HepG2 (cell line): ENCODE results near the gene PPP1R13B. TPM values are rescaled to one million over a fixed set of nuclear protein-coding genes. Genes with fewer than 3 reads are reported as not detected.

Experiments
- BRCA1 ChIP-seq: sonication (generic); formaldehyde crosslinking; IDR thresholded peaks from 2 replicates; pipeline ENCODE4 v1.4.0; 2020; ENCODE audit warnings: missing genetic modification reagents
- CHCHD3 ChIP-seq: sonication (generic); formaldehyde crosslinking; IDR thresholded peaks from 2 replicates; pipeline ENCODE4 v1.8.0; 2022; ENCODE audit warnings: mild to moderate bottlenecking, missing genetic modification reagents, moderate library complexity
- ERF ChIP-seq: IDR thresholded peaks from 2 replicates; pipeline ENCODE4 v1.6.1; 2018; ENCODE audit warnings: missing biosample characterization, missing genetic modification reagents
- JUNB ChIP-seq: sonication (generic); formaldehyde crosslinking; IDR thresholded peaks from 2 replicates; pipeline ENCODE4 v1.8.0; 2022; ENCODE audit warnings: missing genetic modification reagents, mild to moderate bottlenecking, borderline replicate concordance
- KDM2A ChIP-seq: sonication (generic); formaldehyde crosslinking; IDR thresholded peaks from 2 replicates; pipeline ENCODE4 v1.4.0; 2020; ENCODE audit warnings: low read depth, missing genetic modification reagents, borderline replicate concordance
- MLLT10 ChIP-seq: sonication (generic); formaldehyde crosslinking; IDR thresholded peaks from 2 replicates; pipeline ENCODE4 v1.4.0; 2020; ENCODE audit warnings: missing genetic modification reagents
- MYC ChIP-seq: sonication (generic); formaldehyde crosslinking; IDR thresholded peaks from 2 replicates; pipeline ENCODE4 v1.9.0; 2021; ENCODE audit warnings: missing genetic modification reagents, borderline replicate concordance
- ONECUT2 ChIP-seq: sonication (generic); formaldehyde crosslinking; IDR thresholded peaks from 2 replicates; pipeline ENCODE4 v1.4.0; 2020; ENCODE audit warnings: missing genetic modification reagents
- PAF1 ChIP-seq: IDR thresholded peaks from 2 replicates; pipeline ENCODE4 v1.6.1; 2016; ENCODE audit warnings: missing genetic modification reagents, missing compliant biosample characterization
- PHF20 ChIP-seq: sonication (generic); formaldehyde crosslinking; IDR thresholded peaks from 2 replicates; pipeline ENCODE4 v1.5.0; 2020; ENCODE audit warnings: mild to moderate bottlenecking, missing genetic modification reagents
- ZNF205 ChIP-seq: IDR thresholded peaks from 2 replicates; pipeline ENCODE4 v1.6.1; 2018; ENCODE audit warnings: missing biosample characterization, missing genetic modification reagents
- ZNF619 ChIP-seq: sonication (generic); formaldehyde crosslinking; IDR thresholded peaks from 2 replicates; pipeline ENCODE4 v1.4.0; 2020; ENCODE audit warnings: mild to moderate bottlenecking, missing genetic modification reagents
- ZNF652 ChIP-seq: IDR thresholded peaks from 2 replicates; pipeline ENCODE4 v1.6.1; 2016; ENCODE audit warnings: low read depth, borderline replicate concordance
- polyA plus RNA-seq, 8 experiments: library from polyadenylated mRNA; depleted of rRNA in 3 of 8; stranded (reverse) in 7 of 8; unstranded in 1 of 8; fragments of >200 nt; fragmentation: Illumina TruSeq in 4 of 8; extraction: Trizol in 4 of 8; gene quantifications; 2 replicates each; pipeline versions ENCODE4 v1.2.1 to v1.2.3, GENCODE V29; 2011 to 2016; ENCODE audit warnings: low read depth in 4 of 8, missing spikeins in 1 of 8, mixed read lengths in 1 of 8; ENCODE audit not compliant: insufficient read depth in 1 of 8
- total RNA-seq, 5 experiments: library from RNA; depleted of rRNA; stranded (reverse); fragments of >200 nt; fragmentation: Illumina TruSeq; extraction: Trizol; gene quantifications; 2 replicates each; pipeline ENCODE4 v1.2.3, GENCODE V29; 2016; ENCODE audit warnings: low read depth in 1 of 5
- TF ChIP-seq, protein P1 (sequence below): sonication (generic); formaldehyde crosslinking; IDR thresholded peaks from 2 replicates; pipeline ENCODE4 v1.4.0; 2020; ENCODE audit warnings: missing genetic modification reagents, low read depth, mild to moderate bottlenecking, borderline replicate concordance
- TF ChIP-seq, protein P2 (sequence below): sonication (generic); formaldehyde crosslinking; IDR thresholded peaks from 2 replicates; pipeline ENCODE4 v1.5.1; 2020; ENCODE audit warnings: missing genetic modification reagents, mild to moderate bottlenecking, borderline replicate concordance
- TF ChIP-seq, protein P3 (sequence below): sonication (generic); formaldehyde crosslinking; IDR thresholded peaks from 2 replicates; pipeline ENCODE4 v1.4.0; 2020; ENCODE audit warnings: missing genetic modification reagents
- TF ChIP-seq, protein P4 (sequence below): sonication (generic); formaldehyde crosslinking; IDR thresholded peaks from 2 replicates; pipeline ENCODE4 v1.8.0; 2022; ENCODE audit warnings: mild to moderate bottlenecking, missing genetic modification reagents
- TF ChIP-seq, protein P5 (sequence below): sonication (generic); formaldehyde crosslinking; IDR thresholded peaks from 2 replicates; pipeline ENCODE4 v1.5.1; 2020; ENCODE audit warnings: missing genetic modification reagents, mild to moderate bottlenecking, borderline replicate concordance
- TF ChIP-seq, protein P6 (sequence below): sonication (generic); formaldehyde crosslinking; IDR thresholded peaks from 2 replicates; pipeline ENCODE4 v1.5.0; 2020; ENCODE audit warnings: missing genetic modification reagents
- TF ChIP-seq, protein P7 (sequence below): sonication (generic); formaldehyde crosslinking; conservative IDR thresholded peaks from 2 replicates; pipeline ENCODE4 v1.5.0; 2020; ENCODE audit warnings: missing genetic modification reagents

PPP1R13B gene
- total and polyA plus RNA-seq, 2 of the 13 experiments (the other 11 are each of a cell fraction or from before 2014, with no cell fraction given) = 4.6 to 9.4 TPM

DNA sequence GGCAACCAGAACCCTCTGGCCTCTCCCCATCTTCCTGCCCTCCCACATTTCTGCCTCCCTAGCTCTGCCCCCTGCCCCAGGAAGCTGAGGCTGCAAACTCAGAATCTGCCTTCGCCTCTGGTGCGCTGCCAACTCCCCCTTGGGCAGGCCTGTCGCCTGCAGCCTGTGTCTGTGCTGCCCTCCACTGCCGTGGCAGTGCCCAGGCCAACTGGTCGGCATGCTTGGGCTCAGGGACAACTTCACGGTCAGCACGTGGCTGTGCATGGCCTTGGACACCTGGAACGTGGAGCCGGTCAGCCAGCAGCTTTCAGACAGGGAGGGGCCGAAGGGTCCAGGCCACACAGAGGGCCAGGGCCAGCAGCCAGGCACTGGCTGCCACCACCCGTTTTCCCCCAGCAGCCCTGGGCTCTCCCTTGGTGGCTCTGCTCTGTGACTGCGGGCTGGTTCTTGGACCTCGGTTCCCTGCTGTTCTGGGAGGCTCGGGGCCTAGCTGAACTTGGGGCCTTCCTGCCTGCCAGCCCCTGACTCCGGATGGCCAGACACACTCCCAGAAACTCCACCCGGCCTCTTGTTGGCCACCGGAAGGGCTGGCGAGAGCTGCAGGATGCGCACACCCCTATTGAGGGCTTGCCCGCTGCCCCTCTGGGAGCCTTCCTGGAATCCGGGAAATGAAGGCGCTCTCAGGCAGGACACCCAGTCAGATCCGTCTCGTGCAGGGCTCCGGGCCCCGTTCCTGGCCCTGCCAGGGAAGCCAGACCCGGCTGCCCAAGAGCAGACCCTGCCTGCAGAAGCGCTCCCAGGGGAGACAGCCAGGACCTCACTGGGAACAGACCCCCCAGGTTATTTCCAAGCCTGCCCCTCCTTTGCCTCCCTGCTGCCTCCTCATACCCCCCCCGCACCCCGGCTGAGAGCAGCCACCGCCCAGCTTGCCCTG lies 34.2 kb upstream of the PPP1R13B start (continued):
- TF ChIP-seq, protein P1, sequence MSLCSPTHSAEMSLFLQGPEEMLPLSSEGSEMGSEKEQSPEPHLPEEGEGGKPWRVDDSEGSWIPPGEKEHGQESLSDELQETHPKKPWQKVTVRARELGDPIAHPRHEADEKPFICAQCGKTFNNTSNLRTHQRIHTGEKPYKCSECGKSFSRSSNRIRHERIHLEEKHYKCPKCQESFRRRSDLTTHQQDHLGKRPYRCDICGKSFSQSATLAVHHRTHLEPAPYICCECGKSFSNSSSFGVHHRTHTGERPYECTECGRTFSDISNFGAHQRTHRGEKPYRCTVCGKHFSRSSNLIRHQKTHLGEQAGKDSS (CRISPR knock-in tag) = peak; percentile 94
- TF ChIP-seq ZNF652 (CRISPR knock-in tag) = no peak
- TF ChIP-seq MYC (CRISPR knock-in tag) = peak; percentile 99
- no peak for TF ChIP-seq ZNF619 (CRISPR knock-in tag)
- TF ChIP-seq ZNF205 = peak; percentile 78
- peak; percentile 96 for TF ChIP-seq ERF (CRISPR knock-in tag)
- peak; percentile 56; the same call in 1 of the 2 replicates for TF ChIP-seq PHF20 (CRISPR knock-in tag)
- TF ChIP-seq, protein P2, sequence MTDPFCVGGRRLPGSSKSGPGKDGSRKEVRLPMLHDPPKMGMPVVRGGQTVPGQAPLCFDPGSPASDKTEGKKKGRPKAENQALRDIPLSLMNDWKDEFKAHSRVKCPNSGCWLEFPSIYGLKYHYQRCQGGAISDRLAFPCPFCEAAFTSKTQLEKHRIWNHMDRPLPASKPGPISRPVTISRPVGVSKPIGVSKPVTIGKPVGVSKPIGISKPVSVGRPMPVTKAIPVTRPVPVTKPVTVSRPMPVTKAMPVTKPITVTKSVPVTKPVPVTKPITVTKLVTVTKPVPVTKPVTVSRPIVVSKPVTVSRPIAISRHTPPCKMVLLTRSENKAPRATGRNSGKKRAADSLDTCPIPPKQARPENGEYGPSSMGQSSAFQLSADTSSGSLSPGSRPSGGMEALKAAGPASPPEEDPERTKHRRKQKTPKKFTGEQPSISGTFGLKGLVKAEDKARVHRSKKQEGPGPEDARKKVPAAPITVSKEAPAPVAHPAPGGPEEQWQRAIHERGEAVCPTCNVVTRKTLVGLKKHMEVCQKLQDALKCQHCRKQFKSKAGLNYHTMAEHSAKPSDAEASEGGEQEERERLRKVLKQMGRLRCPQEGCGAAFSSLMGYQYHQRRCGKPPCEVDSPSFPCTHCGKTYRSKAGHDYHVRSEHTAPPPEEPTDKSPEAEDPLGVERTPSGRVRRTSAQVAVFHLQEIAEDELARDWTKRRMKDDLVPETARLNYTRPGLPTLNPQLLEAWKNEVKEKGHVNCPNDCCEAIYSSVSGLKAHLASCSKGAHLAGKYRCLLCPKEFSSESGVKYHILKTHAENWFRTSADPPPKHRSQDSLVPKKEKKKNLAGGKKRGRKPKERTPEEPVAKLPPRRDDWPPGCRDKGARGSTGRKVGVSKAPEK (CRISPR knock-in tag) = peak; percentile 97
- peak; percentile 81 for TF ChIP-seq KDM2A
- TF ChIP-seq BRCA1 (CRISPR knock-in tag) = no peak
- TF ChIP-seq, protein P3, sequence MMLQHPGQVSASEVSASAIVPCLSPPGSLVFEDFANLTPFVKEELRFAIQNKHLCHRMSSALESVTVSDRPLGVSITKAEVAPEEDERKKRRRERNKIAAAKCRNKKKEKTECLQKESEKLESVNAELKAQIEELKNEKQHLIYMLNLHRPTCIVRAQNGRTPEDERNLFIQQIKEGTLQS (CRISPR knock-in tag) = 0 out of 2 replicates have a peak, but pooled peaks have one; percentile 23
- peak; percentile 85 for TF ChIP-seq JUNB (CRISPR knock-in tag)
- TF ChIP-seq MLLT10 (CRISPR knock-in tag) = no peak
- TF ChIP-seq ONECUT2 = no peak
- TF ChIP-seq, protein P4, sequence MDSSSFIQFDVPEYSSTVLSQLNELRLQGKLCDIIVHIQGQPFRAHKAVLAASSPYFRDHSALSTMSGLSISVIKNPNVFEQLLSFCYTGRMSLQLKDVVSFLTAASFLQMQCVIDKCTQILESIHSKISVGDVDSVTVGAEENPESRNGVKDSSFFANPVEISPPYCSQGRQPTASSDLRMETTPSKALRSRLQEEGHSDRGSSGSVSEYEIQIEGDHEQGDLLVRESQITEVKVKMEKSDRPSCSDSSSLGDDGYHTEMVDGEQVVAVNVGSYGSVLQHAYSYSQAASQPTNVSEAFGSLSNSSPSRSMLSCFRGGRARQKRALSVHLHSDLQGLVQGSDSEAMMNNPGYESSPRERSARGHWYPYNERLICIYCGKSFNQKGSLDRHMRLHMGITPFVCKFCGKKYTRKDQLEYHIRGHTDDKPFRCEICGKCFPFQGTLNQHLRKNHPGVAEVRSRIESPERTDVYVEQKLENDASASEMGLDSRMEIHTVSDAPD = peak; percentile 96; the same call in 1 of the 2 replicates
- no peak for TF ChIP-seq PAF1 (CRISPR knock-in tag)
- TF ChIP-seq, protein P5, sequence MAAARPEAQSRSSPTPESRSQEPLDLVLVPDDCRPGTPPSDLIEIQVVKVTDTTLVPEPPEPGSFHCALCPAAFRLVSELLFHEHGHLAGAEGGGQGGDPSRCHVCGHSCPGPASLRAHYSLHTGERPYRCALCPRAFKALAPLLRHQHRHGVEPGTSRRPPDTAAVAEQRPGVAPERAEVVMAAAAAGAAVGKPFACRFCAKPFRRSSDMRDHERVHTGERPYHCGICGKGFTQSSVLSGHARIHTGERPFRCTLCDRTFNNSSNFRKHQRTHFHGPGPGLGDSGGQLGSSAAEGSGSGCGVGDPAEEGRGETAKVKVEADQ (CRISPR knock-in tag) = peak; percentile 74; the same call in 1 of the 2 replicates
- TF ChIP-seq, protein P6, sequence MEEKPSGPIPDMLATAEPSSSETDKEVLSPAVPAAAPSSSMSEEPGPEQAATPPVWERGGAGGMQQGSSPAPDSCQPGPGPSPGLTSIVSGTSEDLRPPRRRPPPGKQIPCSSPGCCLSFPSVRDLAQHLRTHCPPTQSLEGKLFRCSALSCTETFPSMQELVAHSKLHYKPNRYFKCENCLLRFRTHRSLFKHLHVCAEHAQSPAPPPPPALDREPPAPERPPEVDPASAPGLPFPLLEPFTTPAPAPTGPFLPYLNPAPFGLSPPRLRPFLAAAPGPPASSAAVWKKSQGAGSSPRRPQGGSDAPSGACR (CRISPR knock-in tag) = peak; percentile 99
- TF ChIP-seq, protein P7, sequence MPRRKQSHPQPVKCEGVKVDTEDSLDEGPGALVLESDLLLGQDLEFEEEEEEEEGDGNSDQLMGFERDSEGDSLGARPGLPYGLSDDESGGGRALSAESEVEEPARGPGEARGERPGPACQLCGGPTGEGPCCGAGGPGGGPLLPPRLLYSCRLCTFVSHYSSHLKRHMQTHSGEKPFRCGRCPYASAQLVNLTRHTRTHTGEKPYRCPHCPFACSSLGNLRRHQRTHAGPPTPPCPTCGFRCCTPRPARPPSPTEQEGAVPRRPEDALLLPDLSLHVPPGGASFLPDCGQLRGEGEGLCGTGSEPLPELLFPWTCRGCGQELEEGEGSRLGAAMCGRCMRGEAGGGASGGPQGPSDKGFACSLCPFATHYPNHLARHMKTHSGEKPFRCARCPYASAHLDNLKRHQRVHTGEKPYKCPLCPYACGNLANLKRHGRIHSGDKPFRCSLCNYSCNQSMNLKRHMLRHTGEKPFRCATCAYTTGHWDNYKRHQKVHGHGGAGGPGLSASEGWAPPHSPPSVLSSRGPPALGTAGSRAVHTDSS (CRISPR knock-in tag) = no peak
- no peak for TF ChIP-seq CHCHD3 (CRISPR knock-in tag)
